GM18519 (cell line): Measurements from ENCODE around the gene S100A8.

Source experiments
- ATAC-seq: cut with Tn5 transposase; IDR thresholded peaks from one replicate; pipeline ENCODE4 v1.9.1; 2021; ENCODE audit warnings: mild to moderate bottlenecking, moderate library complexity; ENCODE audit not compliant: unreplicated experiment, low FRiP score

The S100A8 gene

DNA sequence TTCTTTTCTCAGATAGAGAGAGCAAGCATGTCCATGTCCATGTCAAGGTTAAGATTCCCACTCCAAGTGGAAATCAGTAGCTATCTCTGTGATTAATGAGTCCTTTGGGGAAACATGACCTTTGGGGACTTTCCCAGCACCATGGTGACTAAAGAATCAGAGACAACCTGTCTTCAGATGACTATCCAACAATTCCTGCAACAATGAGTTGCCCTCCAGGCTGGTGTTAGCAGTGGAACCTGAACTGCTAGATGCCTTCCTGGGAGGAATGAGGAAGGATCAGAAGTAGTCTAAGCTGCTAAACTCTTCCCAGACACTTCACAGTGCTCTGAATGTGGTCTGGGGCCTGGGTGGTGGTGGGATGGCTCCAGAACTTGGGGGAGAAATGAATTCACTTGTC lies 26.7 kb downstream of the S100A8 start:
- ATAC-seq, result no peak

DNA sequence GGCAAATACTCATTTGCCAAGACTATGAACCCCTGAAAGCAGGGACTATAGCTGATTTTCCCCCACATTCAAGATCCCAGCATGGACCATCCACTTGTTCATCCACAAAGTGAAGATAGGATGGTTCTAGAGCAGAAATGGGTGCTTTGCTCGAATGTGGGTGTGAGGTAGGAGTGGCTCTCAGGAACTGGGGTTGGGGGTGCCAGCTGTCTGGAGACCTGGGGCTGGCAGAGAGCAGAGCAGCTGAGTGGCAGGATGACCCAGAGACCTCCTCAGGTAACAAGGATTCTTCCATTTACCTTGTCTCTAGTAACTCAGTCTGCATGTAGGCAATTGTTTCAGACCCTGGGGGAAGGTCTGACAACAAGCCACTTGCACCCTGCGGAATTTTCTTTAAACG lies 27.2 kb downstream of the S100A8 start:
- ATAC-seq, result no peak

- no peak for ATAC-seq
Measured at GRCh38 chr1:153362187-153362775, 28.6 kb downstream of the S100A8 start.

GRCh38 chr1:153361480-153362109 lies 29.3 kb downstream of the S100A8 start:
- ATAC-seq, result no peak

- no peak for ATAC-seq
Measured at GRCh38 chr1:153360592-153361479, 30.0 kb downstream of the S100A8 start.

GRCh38 chr1:153360190-153360589 lies 30.7 kb downstream of the S100A8 start:
- no peak for ATAC-seq

- no peak for ATAC-seq
Measured at GRCh38 chr1:153359241-153359640, 31.6 kb downstream of the S100A8 start.

GRCh38 chr1:153358691-153358975 lies 32.2 kb downstream of the S100A8 start:
- no peak for ATAC-seq

- no peak for ATAC-seq
Measured at GRCh38 chr1:153357853-153358690, 32.8 kb downstream of the S100A8 start, which contains the start of gene S100A9. S100A9 (plus strand) TSS chr1:153357854; CDS start chr1:153358284, 430 bp downstream.

DNA sequence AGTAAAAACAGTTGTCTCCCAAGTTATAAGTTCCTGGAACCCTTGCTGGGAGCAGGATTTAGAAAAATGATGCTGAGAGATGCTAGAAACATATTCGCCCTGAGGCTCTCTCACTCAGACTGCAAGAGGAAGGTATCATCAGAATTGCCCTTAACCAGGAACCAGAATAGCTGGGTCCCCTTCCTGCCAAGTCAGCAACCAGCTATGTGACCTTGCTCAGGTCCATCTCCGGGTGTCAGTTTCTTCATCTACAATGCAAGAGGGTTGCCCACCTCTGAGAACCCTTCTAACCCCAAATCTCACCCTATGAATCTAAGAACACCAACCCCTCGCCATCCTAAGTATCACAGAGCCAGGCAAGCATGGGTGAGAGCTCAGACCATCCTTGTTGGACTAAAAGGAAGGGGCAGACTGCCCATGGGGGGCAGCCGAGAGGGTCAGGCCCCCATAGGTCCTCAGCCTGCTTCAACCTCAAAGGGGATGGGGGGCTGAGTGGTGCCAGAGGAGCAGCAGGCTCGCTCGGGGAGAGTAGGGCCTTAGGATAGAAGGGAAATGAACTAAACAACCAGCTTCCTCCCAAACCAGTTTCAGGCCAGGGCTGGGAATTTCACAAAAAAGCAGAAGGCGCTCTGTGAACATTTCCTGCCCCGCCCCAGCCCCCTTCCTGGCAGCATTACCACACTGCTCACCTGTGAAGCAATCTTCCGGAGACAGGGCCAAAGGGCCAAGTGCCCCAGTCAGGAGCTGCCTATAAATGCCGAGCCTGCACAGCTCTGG lies 33.6 kb downstream of the S100A8 start:
- ATAC-seq, result no peak

DNA sequence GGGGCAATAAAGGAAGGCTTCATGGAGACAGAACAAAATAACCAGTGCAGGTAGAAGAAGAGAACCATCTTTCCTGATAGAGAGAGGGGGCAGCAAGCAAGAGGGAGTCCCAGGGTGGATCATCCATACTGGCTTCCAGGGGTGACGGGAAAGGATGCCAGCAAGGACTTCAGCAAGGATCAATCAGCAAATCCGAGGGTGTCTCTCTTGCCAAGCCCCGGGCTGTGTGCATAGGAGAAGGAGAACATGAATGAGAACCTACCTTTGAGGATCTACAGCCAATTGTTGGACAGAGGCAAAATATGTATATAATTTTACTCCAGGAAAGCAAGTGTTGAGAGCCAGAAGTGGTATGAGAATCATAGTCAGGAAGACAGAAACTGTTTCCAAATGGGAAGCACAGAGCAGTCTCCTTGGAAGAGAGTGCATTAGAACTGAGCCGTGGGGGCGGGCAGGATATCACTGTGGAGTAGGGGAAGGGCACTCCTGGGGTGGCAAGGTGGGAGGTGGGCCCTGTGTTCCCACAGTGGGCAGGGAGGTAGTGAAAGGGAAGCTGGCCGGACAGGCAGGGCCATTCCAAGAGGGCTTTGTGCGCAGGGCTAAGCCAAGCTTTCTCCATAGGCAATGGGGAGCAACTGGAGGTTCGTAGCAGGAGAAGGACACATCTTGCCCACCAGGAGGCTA lies 34.3 kb downstream of the S100A8 start:
- ATAC-seq, result no peak

GRCh38 chr1:153355445-153356071 lies 35.3 kb downstream of the S100A8 start:
- no peak for ATAC-seq

- no peak for ATAC-seq
Measured at GRCh38 chr1:153354515-153355193, 36.2 kb downstream of the S100A8 start.

GRCh38 chr1:153353226-153353947 lies 37.5 kb downstream of the S100A8 start:
- ATAC-seq, result no peak

DNA sequence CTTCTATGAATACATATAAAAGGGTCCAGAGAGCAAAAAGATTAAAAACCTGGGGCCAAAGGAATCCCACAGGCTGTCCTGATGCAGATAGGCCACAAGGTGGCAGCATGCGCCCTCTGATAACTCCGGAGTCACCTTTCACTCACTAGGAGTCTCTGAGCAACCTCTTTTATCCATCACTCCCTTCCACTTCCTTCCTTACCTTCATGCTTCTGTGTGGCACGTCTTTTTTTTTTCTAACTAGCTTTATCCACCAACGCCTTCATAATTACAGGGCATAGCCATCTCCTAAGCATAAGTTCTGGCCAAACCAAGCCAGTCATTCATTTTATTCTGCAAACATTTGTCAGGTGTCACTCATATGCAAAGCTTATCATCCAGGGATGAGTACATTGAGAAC lies 38.4 kb downstream of the S100A8 start:
- no peak for ATAC-seq

DNA sequence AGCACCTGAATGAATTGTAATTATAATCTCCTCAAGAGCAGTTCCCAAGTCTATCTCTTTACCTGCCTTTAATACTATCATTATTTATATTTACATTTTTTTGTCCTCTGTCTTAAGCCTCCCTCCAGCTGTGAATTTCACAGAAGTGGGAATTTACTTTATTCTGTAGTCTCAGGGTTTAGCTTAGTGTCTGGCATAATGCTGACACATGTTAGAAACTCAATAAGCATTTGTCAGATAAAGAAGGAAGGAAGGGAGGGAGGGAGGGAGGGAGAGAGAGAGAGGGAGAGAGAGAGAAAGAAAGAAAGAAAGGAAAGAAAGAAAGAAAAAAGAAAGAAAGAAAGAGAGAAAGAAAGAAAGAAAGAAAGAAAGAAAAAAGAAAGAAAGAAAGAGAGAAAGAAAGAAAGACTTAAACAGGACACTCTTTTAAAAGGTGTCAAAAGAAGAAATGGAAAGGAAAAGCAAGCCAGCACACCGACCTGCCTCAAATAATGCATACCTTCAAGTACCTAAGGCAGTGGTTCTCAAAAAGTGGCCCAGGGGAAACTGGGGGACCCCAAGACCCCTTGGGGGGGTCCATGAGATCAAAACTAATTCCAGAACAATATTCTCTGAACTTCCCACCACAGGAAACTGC lies 40.4 kb downstream of the S100A8 start:
- ATAC-seq, result no peak
